Left forelimb (tissue), 1 donor: ENCODE data around the gene NFIB.

ENCODE experiments used
- DNase-seq: peaks from one replicate; pipeline ENCODE4 v3.0.0-alpha.2; 2018; ENCODE audit warnings: low spot score

The NFIB gene

DNA sequence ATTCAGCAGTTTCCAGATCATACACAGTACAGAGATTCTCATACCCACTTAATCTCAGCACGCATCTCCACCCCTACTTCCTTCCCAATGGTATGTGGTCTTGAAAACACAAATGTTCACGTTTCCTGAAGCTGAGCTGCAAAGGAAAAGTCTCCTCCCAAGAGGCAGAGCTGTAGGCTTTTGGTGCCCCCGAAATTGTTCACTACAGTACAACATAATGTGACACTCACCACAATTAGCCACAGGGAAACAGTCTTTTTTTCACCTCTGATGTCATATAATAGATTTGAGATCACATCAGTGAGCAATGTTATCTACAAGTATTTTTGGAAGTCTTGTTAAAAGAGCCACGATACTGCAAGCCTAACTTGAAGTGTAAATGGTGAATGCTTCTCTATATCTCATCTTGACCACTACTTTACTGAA lies 40.2 kb downstream of the NFIB start:
- DNase-seq, result no peak

DNA sequence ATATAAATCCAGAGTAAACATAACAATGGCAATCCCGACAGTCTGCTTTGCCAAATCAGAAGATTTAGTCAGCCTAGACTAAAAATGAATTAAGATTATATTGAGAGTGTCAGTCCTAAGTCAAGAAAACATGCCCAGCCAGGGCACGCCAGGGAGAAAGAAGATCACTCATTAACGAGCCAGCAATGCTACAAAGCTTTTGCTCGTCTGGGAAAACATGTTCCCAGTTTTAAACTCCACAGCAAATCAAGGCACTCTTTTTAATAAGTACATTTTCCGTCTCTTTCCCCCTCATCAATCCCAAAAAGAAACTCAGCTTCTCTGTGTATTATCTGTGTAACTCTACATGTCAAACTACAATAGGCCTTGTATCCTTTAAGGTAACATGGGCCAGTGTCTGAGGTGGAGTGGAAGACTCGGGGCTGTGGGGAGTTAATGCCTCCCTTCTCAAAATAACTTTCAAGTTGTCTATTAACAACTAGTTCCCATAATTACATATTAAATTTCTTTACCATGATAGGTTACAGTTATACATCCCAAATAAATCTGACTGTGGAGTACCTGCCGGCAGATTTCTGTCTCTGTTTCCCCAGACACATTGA lies 40.9 kb downstream of the NFIB start:
- no peak for DNase-seq

DNA sequence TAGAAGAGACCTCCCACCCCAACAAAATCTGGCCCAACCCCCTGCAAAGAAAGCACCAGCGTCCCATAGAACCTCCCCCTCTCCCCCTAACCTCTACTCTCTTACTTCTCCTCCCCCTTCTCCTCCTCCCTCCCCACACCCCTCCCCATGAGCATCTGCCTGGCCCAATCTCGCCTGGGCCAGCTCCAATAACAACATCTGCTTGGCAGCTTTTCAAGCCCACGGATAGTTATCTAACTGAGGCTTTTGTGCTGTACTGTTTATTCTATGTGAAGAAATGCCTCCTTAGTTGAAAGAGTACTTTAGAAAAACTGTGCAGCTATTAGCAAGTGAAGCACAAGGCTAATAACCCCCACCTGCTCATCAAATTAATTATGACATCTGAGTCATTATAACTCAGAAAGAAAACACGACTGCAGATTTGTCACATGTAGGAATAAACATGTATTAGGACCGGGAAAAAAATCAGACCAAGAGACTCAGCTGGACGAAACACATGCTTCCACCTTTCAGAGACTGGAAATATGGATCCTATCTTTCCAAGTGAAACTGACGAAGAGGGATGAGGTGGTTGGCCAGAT lies 42.8 kb downstream of the NFIB start:
- peak; percentile 90 for DNase-seq

DNA sequence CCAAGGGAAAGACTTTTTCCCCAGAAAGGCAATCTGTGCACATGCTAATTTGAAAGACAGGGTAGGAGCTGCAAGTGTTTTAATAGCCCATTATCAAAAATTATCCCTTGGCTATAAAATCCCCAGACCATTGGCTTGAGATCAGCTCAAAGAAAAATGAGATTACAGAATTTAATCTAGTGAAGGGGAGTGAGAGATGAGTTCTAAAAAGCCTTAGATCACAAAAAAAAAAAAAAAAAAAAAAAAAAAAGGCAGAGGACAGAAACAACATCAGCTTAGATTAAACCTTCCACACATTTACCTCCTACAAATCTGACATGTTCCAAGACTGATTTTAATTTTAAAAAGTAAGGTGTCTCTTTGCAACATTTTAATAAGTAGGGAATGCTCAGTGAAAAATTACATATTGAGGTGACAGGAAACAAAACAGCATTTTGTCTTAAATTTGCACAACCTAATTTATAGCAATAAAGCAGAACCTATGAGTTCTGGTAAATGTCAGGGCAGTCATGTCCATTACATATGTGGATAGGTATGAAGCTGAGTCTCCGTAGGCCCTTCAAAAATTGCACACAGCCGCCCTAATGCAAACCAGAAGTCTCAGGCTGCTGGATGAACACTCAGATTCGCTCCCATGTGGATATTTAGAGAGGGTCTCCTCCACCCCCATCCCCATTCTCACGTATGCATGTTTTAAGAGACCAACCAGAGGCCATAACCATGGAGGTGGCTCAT lies 43.4 kb downstream of the NFIB start:
- DNase-seq, result no peak

DNA sequence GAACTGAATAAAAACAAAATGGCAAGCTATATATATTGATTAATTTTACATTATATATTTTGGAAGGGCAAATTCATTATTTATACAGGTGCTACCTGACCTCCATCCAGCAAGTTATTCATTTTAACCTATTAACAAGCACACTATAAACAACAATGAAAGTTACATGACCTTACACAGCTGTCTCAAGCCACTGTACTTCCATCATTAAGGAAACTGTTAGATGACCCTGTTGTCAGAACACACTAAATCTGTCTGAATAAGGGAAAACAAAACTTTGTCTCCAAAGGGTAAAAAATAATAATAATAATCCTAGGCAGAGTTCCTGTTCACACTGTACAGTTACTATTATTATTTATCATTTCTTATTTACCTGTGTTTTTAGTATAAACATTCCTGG lies 44.0 kb downstream of the NFIB start:
- DNase-seq, result no peak

DNA sequence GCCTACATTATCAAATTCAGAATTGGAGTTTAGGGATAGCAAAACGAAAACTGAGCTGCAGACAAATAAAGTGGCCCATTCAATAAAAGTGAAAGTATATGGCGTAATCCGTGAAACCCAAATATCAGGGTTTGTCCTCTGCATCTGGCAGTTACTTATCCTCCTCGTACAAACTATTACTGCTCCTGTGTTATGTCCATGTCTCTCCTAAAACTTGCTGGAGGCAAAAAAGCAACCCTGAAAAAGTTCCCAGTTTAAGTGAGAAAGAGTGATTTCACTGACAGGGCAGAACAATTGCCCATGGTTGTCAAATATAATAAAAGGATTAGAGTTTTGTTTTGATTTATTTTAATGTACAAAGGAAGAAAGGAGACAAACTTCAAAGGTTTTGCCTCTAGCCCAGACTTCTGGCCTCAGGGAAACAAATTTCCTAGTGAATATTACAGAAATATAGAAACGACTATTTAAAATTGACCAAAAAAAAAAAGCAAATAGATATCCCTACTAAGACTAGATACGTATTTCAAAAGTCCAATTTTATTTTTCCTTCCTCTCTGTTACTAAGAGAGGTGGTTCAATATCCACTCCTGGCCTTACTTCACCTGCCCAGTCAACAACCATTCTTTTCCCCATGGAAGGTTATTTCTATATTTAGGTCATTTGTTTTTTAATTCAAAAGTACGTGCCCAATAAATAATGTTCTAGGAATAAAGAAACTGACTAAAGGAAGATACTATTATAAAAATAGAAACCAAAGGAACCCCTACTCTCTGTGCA lies 50.0 kb downstream of the NFIB start:
- DNase-seq, result no peak

DNA sequence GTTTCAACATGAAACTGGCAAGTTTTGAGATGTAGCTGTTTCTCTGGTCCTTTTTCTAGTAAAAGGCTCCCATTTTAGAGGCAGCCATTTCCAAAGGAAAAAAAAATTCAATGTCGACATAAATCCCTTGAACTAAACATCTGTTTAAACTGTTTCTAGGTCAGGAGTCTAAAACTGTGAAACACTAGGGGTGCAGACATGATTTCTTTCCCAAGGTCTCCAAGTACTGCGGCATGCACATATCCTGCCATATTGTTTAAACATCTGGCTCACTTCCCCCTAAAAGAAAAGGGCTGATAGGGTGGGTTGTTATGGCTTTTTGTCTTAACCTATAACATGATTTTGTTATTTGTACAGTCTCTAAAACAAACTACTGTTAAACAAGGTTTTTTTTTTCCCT lies 51.1 kb downstream of the NFIB start:
- no peak for DNase-seq

DNA sequence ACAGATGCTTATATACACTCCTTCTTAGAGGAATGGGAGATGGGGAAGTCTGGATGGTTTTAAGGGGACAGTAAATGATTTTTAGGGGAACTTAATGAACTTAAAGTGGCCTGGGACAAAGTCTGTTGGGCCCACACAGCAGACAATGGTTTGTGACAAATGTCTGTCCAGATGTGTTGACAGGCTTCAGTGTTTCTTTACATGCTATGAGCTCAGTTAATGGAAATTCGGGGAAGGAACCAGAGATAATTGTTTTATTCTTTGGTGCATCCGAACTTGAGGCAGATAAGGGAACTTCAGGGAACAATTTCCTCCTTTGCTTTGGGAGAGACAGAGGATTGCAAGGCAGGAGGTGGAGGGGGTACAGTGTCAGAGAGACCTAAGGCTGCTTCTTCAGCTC lies 52.3 kb downstream of the NFIB start:
- no peak for DNase-seq

DNA sequence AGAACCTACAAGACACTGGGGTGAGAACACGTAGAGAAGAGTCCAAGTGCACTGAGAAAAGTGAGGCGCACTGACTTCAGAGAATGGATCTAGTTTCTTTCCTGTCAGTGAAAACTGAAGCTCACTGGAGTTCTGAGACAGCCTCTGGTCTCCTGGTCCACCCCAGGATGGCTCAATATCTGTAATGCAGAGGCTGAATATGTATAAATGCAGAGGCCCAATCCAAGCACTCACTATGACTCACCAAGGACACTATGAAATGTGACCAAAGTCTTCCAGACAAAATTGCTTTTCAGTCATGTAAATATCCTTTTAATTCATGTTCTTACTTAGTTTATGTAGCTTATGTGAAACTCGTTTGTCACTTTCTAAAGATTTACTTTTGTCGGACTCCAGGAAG lies 53.8 kb downstream of the NFIB start:
- DNase-seq, result no peak

DNA sequence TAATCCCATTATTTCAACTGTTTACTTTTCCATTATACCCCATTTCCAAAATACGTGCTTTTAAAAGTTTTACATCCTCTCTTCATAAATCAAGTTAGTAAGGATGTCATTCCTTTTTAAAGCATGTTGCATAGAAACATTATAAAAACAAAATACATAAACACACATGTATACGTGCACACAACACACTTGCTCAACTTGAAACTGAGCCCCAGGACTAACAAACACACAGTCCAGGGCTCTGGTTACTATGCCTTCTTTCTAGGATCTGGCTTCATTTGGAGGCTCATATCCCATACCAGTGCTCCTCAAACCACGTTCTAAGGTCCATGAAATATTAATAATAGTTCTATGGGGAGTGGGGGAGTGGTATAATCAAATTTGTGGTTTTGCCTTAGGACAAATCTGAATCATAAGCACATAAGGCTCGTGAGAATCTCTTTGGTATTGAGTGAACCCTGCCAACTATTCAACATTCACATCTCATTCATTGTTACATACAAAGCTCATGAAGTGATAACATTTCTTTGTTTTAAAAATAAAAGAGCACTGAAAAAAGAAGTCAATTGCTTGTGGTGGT lies 55.2 kb downstream of the NFIB start:
- DNase-seq, result no peak

DNA sequence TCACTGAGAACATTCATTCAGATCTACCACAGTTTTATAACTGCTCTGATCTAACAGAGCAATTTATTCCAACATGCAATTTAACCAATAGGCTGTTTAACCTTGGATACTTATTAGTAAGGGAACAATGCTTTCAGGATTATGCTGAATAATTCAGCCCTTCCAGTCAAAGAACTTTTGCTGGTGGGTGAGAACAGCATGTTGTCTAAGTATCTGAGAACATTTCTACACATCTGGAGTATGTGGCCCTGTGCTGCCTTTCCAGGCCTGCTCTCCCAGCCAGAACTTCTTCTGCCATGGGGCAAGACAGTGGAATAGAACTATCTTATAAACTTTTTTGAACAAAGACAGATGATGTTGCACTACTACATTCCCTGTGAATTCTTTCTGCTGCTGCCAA lies 55.8 kb downstream of the NFIB start:
- no peak for DNase-seq

DNA sequence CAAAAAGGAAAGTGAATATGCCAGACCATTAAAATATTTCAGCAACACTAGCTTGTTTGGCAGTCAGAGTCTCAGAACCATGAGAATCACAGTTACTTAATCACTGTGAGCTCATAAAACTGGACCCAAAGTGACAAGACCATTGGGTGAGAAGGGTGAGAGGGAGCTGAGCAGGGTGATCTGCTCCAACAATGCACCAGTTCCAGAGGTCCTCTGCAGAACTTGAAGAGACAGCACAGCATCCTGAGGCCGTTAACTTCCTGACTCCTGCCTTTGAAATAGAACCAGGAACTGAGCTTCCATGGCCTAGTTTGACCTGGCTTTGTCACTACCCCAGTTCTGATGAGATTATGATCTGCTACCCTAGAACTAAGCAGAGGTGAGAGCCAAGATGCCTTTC lies 57.4 kb downstream of the NFIB start:
- DNase-seq, result no peak

DNA sequence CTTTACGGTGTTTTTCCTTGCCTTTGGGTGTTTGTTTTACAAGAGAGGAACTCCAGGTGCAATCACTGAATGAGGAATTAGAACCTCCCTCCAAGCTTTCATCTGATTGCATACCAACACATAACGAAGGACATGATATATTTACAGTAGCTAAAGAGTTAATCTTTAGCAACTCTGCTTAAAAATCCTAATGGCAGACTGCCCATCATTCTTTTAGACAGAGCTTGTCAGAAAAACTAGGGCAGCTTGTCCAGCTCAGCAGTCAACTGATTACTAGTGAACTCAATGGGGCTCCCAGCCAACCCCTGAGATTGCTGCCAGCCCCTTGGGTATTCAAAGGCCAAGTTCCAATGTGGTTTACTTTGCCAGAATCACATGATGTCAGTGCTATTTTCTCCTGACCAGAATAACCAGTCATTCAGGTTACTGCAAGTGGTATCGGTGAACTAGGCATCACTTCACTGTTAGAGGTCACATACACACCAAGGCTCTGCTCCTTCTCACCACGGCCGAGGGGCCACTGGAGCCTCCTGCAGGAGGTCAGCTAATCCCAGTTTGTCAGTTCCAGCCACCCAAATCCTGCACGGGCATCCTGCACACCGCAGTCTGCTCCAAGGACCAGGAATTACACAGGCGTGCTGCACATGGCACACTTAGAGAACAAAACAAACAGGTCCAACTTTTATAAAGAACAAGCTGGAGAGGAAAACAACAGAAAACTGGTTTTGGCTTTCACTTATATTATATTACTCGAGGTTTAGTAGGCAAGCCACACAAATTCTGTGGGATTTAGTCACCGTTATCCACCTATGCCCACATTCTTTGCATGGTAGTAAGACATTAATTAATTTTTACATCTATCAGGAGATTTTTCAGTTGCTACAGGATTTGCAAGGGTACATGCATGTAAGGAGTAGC lies 62.5 kb downstream of the NFIB start:
- DNase-seq, result no peak

DNA sequence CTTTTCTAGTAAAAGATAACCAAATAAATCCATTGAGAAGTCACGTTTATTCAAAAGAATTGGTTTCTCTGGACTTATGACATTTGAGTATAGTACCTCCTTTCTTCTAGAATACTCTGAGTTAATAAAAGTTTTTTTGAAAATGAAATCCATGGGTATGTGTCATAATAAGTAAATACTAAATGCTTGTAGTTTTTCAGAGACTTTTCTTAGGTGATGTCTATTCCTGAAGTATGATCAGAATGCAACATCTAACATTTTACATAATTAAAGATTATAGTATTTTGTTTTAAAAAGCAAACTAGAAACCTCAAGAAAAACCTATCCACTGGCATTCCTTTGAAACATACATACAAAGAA lies 63.2 kb downstream of the NFIB start:
- no peak for DNase-seq

DNA sequence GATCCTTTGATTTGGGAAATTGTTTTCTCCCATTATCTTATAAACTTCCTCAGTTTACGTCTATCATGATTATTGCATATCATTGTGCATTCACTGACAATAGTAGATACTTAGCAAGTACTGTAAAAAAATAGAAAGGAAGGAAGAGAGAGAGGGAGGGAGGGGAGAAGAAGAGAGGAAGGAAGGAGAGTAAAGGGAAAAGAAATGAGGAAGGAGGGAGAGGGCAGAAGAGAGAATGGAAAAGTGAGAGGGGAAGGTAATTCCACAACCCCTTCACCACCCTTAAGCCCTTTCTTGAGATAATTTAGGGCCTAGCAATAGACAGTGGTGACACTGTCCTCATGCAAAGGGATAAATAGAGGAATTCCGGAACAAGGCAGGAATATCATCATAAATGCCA lies 64.4 kb downstream of the NFIB start:
- no peak for DNase-seq

DNA sequence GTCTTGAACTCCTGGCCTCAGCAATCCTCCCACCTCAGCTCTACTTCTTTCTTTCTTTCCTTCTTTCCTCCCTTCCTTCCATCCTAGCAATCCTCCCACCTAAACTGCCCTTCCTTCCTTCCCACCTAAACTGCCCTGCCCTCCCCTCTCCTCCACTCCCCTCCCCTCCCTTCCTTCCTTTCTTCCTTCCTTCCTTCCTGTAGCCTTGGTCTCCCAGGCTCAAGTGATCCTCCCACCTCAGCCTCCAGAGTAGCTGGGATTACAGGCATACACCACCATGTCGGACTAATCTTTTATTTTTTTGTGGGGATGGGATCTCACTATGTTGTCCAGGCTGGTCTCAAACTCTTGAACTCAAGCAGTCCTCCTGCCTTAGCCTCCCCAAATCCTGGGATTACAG lies 65.8 kb downstream of the NFIB start:
- DNase-seq, result no peak

DNA sequence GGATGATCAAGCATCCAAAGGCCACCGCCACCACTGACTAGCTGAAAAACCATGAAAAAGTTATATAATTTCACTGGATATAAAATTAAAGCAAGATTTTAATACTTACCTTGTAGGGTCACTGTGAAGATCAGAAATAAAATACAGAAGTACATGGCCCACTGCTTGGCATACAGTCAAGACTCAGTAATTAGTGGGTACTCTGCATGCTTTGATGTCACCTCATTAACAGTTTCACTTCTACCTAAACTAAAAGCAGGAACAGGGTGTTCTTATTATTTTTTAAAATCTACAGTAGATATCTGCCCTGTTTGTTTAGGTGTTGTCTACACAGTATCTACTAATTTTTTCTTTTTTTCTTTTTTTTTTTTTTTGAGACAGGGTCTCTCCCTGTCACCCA lies 66.4 kb downstream of the NFIB start:
- DNase-seq, result no peak

DNA sequence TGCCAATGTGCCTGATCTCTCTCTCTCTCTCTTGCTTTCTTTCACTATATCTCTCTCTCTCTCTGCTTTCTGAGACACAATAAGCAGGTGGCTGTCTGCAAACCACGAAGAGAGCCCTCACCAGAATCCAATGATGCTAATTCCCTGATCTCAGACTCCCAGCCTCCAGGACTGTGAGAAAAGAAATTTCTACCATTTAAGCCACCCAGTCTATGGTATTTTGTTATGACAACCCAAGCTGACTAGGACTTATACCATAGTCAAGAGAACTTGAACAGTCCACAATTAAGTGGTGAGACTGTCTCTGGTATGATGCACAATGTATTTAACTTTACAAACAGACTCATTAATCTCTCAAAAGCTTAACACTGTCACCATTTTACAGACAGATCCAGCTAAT lies 67.0 kb downstream of the NFIB start:
- no peak for DNase-seq

DNA sequence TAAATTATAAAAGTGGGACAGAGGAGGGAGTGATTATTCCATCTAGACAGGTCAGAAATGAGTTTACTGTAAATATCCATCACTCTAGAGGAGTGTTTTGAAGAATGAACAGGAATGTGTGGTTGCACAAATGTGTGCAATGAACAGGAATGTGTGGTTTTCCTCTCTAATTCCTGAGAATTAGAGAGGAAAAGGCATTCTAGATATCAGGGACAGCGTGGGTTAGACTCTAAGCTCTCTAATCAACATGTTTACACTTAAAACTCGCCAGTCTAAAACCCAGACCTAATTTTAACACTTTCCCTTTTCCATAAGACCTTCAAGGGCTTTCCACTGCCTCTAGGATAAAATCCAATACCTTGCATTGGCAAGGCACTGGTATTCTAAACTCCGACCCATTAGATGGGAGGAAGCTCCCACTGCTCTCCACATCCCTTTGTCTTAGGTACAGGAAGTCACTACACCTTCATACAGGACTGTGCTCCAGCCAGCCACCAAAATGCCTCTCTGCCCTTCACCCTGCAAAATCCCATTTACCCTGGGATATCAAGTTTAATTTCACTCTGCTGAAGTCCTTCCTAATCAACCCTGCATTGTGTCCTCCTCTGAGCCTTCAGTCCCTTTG lies 67.9 kb downstream of the NFIB start:
- DNase-seq, result no peak

DNA sequence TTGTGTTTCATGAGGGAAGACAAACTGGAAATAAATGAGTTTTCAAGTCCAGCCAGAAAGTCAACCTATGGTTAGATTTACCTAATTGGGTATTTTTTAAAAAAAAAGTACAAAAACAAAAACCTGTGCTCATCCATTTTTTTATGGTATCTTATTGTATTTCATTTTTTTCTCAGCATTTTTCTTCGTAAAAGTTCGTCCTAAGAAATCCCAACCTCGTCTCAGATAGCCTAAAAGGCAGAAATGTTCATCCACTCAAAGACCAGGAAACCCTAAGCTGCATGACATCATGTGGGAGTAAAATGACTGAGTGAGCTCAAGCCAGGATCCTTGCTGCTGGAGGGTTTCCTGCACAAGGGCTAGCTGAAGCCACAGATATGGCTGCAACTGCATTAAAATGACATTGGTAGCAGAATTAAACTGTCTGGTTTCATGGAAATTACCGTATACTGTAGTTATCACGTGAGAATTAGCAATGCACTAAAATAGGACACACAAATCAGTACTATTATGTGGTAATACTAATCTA lies 70.4 kb downstream of the NFIB start:
- no peak for DNase-seq
